Measurements from ENCODE around the gene LPP. TPM values are rescaled to one million over a fixed set of nuclear protein-coding genes. Genes with fewer than 3 reads are reported as not detected.

LPP gene
- total RNA-seq, 5 donors from 2014 or later (not counting 1 experiment from before 2014, with no cell fraction given): 23.8 to 82.6 (median 39.3) TPM

GRCh38 chr3:188845514-188845913, 691.6 kb downstream of the LPP start:
- ChIA-PET POLR2A (no interaction called here), CTCF (no interaction called here)
- H3K27ac ChIP-seq (ENCODE audit: low read length): no peak overlapping the region
- Mint-ChIP-seq H3K4me3 (no peak overlapping the region), H3K27me3 (no peaks in the 10 kb centered on the region), H3K36me3 (peaks cover 27% of the 10 kb centered on the region), H3K4me1 (peaks cover 0 to 6% (median 0%) of the 10 kb centered on the region in 3 donors), H3K27ac (no peak overlapping the region), H3K9me3 (peaks cover 0 to 6% (median 0%) of the 10 kb centered on the region in 3 donors)
- no peaks in the 10 kb centered on the region for H3K4me1 ChIP-seq (ENCODE audit: control insufficient read depth in 1 of 2, extremely low read depth in 1 of 2, insufficient read depth in 2 of 2, low read length in 2 of 2)
- H3K9me3 ChIP-seq: no peaks in the 10 kb centered on the region
- 97% methylated on average over 3 of the region's 3 CpGs for WGBS (ENCODE audit: insufficient coverage)
- no peak for ATAC-seq (replicated peaks in 1 of 4)
- H3K4me3 ChIP-seq (ENCODE audit: control insufficient read depth in 1 of 2, extremely low read depth in 1 of 2, low read length in 1 of 2): no peak overlapping the region
- no peak for DNase-seq
- H3K36me3 ChIP-seq (ENCODE audit: control insufficient read depth in 2 of 2, extremely low read depth in 1 of 2, insufficient read depth in 1 of 2, low read length in 1 of 2): no peaks in the 10 kb centered on the region
- no peaks in the 10 kb centered on the region for H3K27me3 ChIP-seq (replicated peaks in 1 of 2; ENCODE audit: control insufficient read depth in 2 of 2, extremely low read depth in 1 of 2, insufficient read depth in 2 of 2, low read length in 1 of 2)

GRCh38 chr3:188848947-188849346, 695.0 kb downstream of the LPP start:
- no peak overlapping the region for H3K4me3 Mint-ChIP-seq
- no peaks in the 10 kb centered on the region for H3K9me3 ChIP-seq
- H3K27ac Mint-ChIP-seq: no peak overlapping the region
- H3K36me3 Mint-ChIP-seq: peaks cover 24% of the 10 kb centered on the region
- no peak for DNase-seq
- ChIA-PET CTCF (interaction anchor here in 1 of 2 donors (0.6 kb wide), 1 partner anchor 631 kb away, joined by 3 read pairs; no protein-coding TSS in a partner anchor), POLR2A (no interaction called here)
- H3K27me3 ChIP-seq (replicated peaks in 1 of 2; ENCODE audit: control insufficient read depth in 2 of 2, extremely low read depth in 1 of 2, insufficient read depth in 2 of 2, low read length in 1 of 2): no peaks in the 10 kb centered on the region
- no peak overlapping the region for H3K4me3 ChIP-seq (ENCODE audit: control insufficient read depth in 1 of 2, extremely low read depth in 1 of 2, low read length in 1 of 2)
- no peaks in the 10 kb centered on the region for H3K36me3 ChIP-seq (ENCODE audit: control insufficient read depth in 2 of 2, extremely low read depth in 1 of 2, insufficient read depth in 1 of 2, low read length in 1 of 2)
- peaks cover 0 to 6% (median 0%) of the 10 kb centered on the region in 3 donors for H3K4me1 Mint-ChIP-seq
- ATAC-seq (replicated peaks in 1 of 4): no peak
- no peaks in the 10 kb centered on the region for H3K27me3 Mint-ChIP-seq
- H3K9me3 Mint-ChIP-seq: peaks cover 0 to 6% (median 0%) of the 10 kb centered on the region in 3 donors
- H3K27ac ChIP-seq (ENCODE audit: low read length): no peak overlapping the region
- H3K4me1 ChIP-seq (ENCODE audit: control insufficient read depth in 1 of 2, extremely low read depth in 1 of 2, insufficient read depth in 2 of 2, low read length in 2 of 2): peaks cover 0 to 2% of the 10 kb centered on the region in 2 experiments
- WGBS (ENCODE audit: insufficient coverage): 84% methylated on average over 4 of the region's 8 CpGs

DNA sequence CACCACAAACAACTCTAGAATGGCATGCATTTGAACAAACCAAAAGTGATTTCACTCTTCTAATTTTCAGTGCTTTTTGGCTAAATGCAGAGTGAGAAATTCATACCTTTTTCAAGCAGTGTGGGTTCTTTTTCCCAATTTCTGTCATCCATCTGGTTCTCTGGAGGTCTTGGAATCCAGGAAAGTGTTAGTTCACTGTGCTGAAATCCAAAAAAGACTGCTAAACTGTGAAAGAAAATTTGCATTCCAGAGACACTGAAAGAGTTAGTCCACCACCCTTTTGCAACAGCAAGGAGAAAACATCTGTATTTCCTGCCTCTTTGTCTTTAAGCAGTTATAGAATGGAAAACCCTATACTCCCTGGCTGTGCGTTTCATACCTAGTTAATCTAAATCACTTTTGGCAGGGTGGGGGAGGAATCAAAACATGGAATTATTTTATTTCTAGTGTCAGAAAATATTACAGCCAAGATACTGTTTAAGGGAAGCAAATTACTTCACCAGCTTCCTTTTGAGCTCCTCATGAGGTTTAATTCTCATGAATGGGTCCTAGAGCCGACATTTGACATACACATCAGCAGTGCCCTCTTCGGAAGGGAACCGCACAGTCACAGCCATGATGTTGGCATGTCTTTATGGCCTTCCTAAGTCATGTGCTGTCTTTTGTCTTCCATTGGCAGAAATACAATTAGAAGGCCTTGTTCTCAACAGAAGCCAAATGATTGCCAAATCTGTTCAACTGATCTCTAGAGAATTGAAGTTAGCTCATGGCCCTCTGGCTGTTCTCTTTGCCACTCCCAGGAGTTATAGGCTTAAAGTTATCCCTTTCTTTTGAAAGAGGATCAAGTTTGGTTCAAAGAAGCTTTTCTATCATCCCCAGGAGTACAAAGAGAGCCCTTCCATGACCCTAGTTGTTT, 700.2 kb downstream of the LPP start:
- POLR2A ChIA-PET: interaction anchor here in 1 of 2 donors (0.6 kb wide), 1 partner anchor 163 kb away, joined by 3 read pairs; no protein-coding TSS in a partner anchor
- Histone ChIP-seq H3K9me3 (no peaks in the 10 kb centered on the region), H3K36me3 (ENCODE audit: control insufficient read depth in 2 of 2, extremely low read depth in 1 of 2, insufficient read depth in 1 of 2, low read length in 1 of 2) (no peaks in the 10 kb centered on the region), H3K4me1 (ENCODE audit: control insufficient read depth in 1 of 2, extremely low read depth in 1 of 2, insufficient read depth in 2 of 2, low read length in 2 of 2) (peaks cover 0 to 2% of the 10 kb centered on the region in 2 experiments), H3K4me3 (ENCODE audit: control insufficient read depth in 1 of 2, extremely low read depth in 1 of 2, low read length in 1 of 2) (no peak overlapping the region), H3K27me3 (replicated peaks in 1 of 2; ENCODE audit: control insufficient read depth in 2 of 2, extremely low read depth in 1 of 2, insufficient read depth in 2 of 2, low read length in 1 of 2) (no peaks in the 10 kb centered on the region), H3K27ac (ENCODE audit: low read length) (no peak overlapping the region)
- no peaks in the 10 kb centered on the region for H3K27me3 Mint-ChIP-seq
- ATAC-seq (replicated peaks in 1 of 4) (no peak), DNase-seq (no peak)
- CTCF ChIA-PET: interaction anchor here in 1 of 2 donors (0.6 kb wide), 1 partner anchor 11 kb away, joined by 3 read pairs; no protein-coding TSS in a partner anchor
- no peak overlapping the region for H3K27ac Mint-ChIP-seq
- peaks cover 15% of the 10 kb centered on the region for H3K36me3 Mint-ChIP-seq
- WGBS (ENCODE audit: insufficient coverage): 100% methylated on average over 3 of the region's 4 CpGs
- no peaks in the 10 kb centered on the region for H3K4me1 Mint-ChIP-seq
- peaks cover 0 to 6% (median 0%) of the 10 kb centered on the region in 3 donors for H3K9me3 Mint-ChIP-seq
- no peak overlapping the region for H3K4me3 Mint-ChIP-seq

- Mint-ChIP-seq H3K4me3 (no peak overlapping the region), H3K4me1 (no peaks in the 10 kb centered on the region), H3K27me3 (no peaks in the 10 kb centered on the region), H3K27ac (no peak overlapping the region), H3K9me3 (peaks cover 0 to 4% (median 0%) of the 10 kb centered on the region in 3 donors), H3K36me3 (peaks cover 12% of the 10 kb centered on the region)
- DNase-seq: no peak
- Histone ChIP-seq H3K36me3 (ENCODE audit: control insufficient read depth in 2 of 2, extremely low read depth in 1 of 2, insufficient read depth in 1 of 2, low read length in 1 of 2) (no peaks in the 10 kb centered on the region), H3K9me3 (no peaks in the 10 kb centered on the region), H3K4me1 (ENCODE audit: control insufficient read depth in 1 of 2, extremely low read depth in 1 of 2, insufficient read depth in 2 of 2, low read length in 2 of 2) (peaks cover 0 to 2% of the 10 kb centered on the region in 2 experiments), H3K27ac (ENCODE audit: low read length) (no peak overlapping the region), H3K4me3 (ENCODE audit: control insufficient read depth in 1 of 2, extremely low read depth in 1 of 2, low read length in 1 of 2) (no peak overlapping the region), H3K27me3 (replicated peaks in 1 of 2; ENCODE audit: control insufficient read depth in 2 of 2, extremely low read depth in 1 of 2, insufficient read depth in 2 of 2, low read length in 1 of 2) (no peaks in the 10 kb centered on the region)
- ATAC-seq (replicated peaks in 1 of 4): no peak
- ChIA-PET CTCF (no interaction called here), POLR2A (no interaction called here)
Observed at GRCh38 chr3:188854772-188855149, 700.8 kb downstream of the LPP start.

DNA sequence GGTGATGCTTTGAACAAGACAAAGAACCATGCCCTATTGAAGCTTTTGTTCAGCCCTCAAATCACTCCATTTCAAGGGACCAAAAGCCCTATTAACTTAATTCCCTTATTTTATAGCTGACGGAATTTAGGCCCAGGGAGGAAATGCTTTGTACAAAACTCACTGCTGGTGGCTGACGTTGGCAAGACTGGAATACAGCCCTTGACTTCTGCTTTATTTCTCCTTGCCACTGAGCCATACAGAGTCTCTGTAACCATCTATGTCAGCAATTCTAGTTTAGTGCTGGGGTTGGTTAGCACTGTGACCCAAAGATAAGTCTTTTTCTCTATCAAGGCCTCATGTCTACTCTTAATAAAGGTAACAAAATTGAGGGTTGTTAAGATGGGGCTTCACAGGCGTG, 701.7 kb downstream of the LPP start:
- H3K36me3 ChIP-seq (ENCODE audit: control insufficient read depth in 2 of 2, extremely low read depth in 1 of 2, insufficient read depth in 1 of 2, low read length in 1 of 2): no peaks in the 10 kb centered on the region
- Mint-ChIP-seq H3K27ac (no peak overlapping the region), H3K4me3 (no peak overlapping the region), H3K36me3 (peaks cover 5% of the 10 kb centered on the region), H3K27me3 (no peaks in the 10 kb centered on the region), H3K9me3 (no peaks in the 10 kb centered on the region), H3K4me1 (no peaks in the 10 kb centered on the region)
- ChIA-PET CTCF (interaction anchor here in 1 of 2 donors (1.0 kb wide), 1 partner anchor 9 kb away, joined by 3 read pairs; no protein-coding TSS in a partner anchor), POLR2A (no interaction called here)
- no peak for ATAC-seq (replicated peaks in 1 of 4)
- no peaks in the 10 kb centered on the region for H3K9me3 ChIP-seq
- peaks cover 0 to 2% of the 10 kb centered on the region in 2 experiments for H3K4me1 ChIP-seq (ENCODE audit: control insufficient read depth in 1 of 2, extremely low read depth in 1 of 2, insufficient read depth in 2 of 2, low read length in 2 of 2)
- WGBS (ENCODE audit: insufficient coverage): no CpG with 5 or more reads among the region's 3 CpGs
- H3K27ac ChIP-seq (ENCODE audit: low read length): no peak overlapping the region
- no peak for DNase-seq
- H3K27me3 ChIP-seq (replicated peaks in 1 of 2; ENCODE audit: control insufficient read depth in 2 of 2, extremely low read depth in 1 of 2, insufficient read depth in 2 of 2, low read length in 1 of 2): no peaks in the 10 kb centered on the region
- no peak overlapping the region for H3K4me3 ChIP-seq (ENCODE audit: control insufficient read depth in 1 of 2, extremely low read depth in 1 of 2, low read length in 1 of 2)

- Mint-ChIP-seq H3K4me3 (no peak overlapping the region), H3K4me1 (no peaks in the 10 kb centered on the region), H3K36me3 (no peaks in the 10 kb centered on the region), H3K27me3 (no peaks in the 10 kb centered on the region), H3K9me3 (no peaks in the 10 kb centered on the region), H3K27ac (no peak overlapping the region)
- 100% methylated on average over 1 of the region's 3 CpGs for WGBS (ENCODE audit: insufficient coverage)
- no peak overlapping the region for H3K27ac ChIP-seq (ENCODE audit: low read length)
- H3K9me3 ChIP-seq: no peaks in the 10 kb centered on the region
- ChIA-PET CTCF (no interaction called here), POLR2A (no interaction called here)
- no peaks in the 10 kb centered on the region for H3K27me3 ChIP-seq (replicated peaks in 1 of 2; ENCODE audit: control insufficient read depth in 2 of 2, extremely low read depth in 1 of 2, insufficient read depth in 2 of 2, low read length in 1 of 2)
- no peaks in the 10 kb centered on the region for H3K36me3 ChIP-seq (ENCODE audit: control insufficient read depth in 2 of 2, extremely low read depth in 1 of 2, insufficient read depth in 1 of 2, low read length in 1 of 2)
- no peak overlapping the region for H3K4me3 ChIP-seq (ENCODE audit: control insufficient read depth in 1 of 2, extremely low read depth in 1 of 2, low read length in 1 of 2)
- H3K4me1 ChIP-seq (ENCODE audit: control insufficient read depth in 1 of 2, extremely low read depth in 1 of 2, insufficient read depth in 2 of 2, low read length in 2 of 2): no peaks in the 10 kb centered on the region
- no peak for ATAC-seq (replicated peaks in 1 of 4)
- no peak for DNase-seq
Observed at GRCh38 chr3:188860147-188860546, 706.2 kb downstream of the LPP start.

All from T-cell (primary cell).